KG1 (cell line): Measurements from ENCODE around the gene GRIPAP1.

ENCODE experiments used
- DNase-seq: peaks from one replicate; lab custom pipeline; 2025; lab: John Stamatoyannopoulos, UW

GRIPAP1 gene

DNA sequence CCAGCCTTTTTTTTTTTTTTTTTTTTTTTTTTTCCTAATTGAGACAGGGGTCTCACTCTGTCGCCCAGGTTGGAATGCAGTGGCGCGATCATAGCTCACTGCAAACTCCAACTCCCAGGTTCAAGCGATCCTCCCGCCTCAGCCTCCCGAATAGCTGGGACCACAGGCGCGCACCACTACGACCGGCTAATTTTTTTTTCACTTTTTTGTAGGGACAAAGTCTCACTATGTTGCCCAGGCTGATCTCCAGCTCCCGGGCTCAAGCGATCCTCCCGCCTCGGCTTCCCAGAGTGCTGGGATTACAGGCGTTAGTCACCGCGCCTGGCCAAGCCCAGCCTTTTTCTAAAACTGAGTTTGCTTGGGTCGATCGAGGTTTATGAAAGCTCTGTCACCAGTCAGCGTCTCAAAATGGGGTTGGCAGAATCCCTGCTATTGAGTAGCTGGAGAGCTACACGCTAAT is 43.4 kb downstream of the GRIPAP1 start:
- DNase-seq = no peak

DNA sequence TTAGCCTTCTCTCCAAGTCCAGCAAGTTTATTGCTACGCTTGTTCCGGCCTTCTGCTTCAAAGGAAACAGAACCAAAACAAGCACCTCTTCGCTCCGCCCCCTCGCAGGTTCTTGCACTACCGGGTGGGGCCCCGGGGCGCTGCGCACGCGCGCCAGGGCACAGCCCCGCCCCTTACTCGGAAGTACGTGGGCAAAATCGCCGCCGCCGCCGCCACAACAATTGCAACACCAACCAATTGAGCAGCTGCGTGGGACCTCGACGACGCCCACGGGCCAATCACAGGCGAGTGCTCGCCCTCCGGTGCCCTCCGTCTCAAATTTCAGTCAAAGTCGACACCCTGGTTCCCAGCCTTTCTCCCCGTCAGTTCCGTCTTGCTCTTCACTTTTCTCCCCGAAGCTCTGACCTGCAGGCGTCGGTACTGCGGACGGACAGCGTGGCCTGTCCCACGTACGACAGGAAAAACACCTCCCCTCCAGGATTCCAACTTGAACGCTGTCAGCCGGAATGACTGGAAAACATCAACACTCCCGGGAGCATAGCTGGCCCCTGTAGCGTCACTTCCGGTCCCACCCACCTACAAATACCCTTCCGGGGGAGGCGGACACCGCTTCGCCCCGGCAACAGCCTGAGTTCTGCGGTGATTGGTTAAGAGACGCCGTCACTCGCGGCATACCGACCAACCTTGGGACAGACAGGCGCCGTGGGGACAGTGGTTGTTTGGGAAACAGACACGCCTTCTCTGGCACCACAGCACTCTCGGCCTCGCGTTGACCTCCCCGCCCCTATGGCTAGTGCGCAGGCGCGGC is 44.0 kb downstream of the GRIPAP1 start:
- peak; percentile 75 for DNase-seq

DNA sequence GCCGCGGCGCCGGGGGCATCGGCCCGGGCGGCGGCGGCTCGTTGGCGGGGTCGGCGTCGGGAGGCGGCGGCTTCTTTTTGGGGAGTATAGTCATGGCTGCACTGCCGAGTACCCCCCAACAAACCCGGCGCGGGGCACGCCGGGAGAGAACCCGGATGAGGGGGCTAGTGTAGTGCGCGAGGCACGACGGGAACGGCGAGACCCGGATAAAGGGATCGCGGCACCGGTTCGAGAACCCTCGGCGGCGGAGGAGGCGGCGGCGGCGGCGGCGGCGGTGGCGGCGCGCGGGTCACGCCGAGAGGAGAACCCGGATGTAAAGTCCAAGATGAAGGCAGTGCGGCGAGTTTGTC is 44.6 kb downstream of the GRIPAP1 start, which contains the start of gene OTUD5:
Gene OTUD5, minus strand, starts transcription at position 131 of the 350 bp plus-strand sequence. Its CDS starts 37 bp downstream, at position 94.
- DNase-seq = no peak

DNA sequence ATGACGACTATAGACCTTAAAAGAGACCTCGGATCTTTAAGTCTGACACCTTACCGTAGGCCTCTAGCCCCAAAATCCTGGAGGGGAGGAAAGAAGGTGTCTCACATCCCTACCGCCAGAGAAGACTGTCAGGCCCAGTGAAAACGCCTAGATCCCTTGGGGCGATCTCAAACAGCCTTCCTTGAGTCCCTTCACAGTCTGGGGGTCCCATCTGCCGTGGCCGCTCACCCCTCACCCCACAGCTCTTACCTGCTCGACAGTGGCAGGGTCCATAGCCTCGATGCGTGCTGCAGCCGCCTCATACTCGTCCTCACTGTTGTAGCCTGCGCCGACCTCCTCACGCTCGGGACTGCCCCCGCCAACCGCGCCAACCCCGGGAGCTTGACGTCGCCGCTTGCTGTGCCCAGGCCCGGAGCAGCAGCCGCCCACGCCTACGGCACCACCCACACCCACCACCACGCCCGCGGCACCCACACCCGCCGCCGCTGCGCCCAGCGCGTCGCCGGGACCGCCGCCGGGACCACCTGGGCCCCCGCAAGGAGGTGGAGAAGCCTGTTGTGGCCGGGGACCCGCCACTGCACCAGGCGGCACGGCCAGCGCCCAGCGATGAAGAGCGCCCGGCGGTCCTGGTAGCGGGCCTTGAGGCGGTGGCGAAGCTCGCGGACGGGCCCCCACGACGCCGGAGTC is 45.2 kb downstream of the GRIPAP1 start:
- no peak for DNase-seq

DNA sequence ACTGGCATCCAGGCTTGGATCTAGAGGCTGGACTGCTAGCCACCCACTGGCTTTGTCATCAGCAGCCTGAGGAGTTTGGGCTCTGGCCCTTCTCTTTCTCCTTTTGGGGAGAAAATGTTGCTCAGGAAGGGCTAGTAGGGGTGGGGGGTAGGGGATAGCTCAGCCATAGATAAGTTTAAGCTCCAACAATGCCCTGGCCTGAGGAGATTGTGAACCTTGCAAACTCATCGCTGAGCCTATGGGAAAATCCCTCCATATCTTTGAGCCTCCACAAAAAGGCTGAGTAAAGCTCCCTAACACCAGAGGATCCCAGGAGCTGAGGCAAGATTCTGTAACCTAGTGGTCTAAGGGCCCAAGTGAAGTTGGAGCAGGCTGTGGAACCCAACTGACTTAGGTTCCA is 53.5 kb downstream of the GRIPAP1 start:
- DNase-seq = no peak

DNA sequence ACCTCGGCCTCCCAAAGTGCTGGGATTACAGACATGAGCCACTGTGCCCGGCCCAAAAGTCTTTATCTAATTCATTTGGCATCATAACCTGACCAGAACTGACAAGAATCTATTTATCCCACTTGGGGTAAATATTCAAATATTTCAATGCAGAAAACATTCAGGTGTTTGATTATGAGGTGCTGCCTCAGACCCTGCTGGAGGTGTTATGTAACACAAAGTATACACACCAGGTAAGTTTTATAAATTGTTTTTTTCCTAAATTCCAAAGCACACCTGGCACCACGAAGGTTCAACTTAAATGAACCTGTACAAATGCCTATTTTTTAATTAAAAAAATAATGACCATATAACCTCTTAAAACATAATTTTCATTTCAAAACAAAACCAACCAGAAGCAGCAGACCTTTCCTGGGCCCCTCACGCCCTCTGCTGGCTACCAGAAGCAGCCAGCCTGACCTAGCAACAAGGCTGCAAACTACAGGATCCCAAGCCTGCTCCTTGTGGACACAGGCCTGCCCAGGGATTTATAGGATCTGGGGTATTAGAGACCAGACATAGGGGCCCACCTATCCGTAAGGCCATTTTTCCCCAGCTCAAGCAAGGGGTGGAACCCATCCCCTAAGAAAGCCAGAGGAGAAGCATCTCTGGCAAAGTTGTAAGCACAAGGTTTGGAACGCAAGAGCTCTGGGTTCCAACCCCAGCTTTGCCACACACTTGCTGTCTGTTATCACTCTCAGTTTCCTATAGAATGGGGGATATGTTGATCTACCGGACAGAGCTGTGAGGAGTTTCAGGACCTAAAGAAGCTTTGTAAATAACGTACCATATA is 56.3 kb downstream of the GRIPAP1 start:
- no peak for DNase-seq

DNA sequence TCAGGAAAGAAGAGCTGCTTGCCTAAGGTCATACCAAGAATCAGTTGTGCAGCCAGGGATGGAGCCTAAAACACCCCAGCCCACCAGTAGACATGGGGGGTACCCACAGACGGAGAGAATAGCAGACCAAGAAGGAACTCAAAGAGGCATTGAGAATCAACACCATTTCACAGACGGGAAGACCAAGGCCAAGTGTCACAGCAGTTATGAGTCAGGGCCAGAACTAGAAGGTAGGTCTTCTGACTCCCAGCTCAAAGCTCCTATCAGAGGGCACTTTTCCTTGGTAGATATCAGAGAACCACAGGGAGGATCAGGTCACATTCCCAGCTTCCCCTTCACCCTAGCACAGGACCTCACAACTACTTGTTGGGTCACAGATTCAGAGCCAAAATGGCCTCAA is 59.2 kb downstream of the GRIPAP1 start:
- no peak for DNase-seq

DNA sequence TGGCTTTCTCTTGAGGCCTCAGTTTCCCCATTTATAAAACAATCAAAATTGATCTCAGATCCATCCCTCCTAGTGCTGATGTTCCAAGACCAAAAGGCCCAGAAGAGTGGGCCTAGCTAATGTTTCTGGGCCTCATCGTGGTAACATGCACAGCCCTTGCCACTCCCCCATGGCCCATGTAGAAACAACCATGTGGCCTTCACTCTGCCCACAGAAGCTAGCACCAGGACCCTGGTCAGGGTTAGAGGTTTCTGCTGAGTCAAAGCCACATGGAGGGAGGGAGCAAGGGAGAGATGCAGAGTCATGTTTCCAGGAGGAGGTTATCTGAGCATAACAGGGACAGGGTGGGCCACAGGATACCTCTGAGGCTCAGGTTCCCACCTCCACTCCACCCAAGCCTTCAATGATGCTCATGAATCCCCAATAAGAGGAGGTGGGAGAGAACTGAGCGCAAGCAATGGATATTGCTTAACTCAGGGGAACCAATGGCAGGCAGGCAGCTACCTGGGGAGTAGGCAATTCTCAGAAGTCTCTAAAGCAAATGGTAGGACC is 61.6 kb downstream of the GRIPAP1 start:
- no peak for DNase-seq

DNA sequence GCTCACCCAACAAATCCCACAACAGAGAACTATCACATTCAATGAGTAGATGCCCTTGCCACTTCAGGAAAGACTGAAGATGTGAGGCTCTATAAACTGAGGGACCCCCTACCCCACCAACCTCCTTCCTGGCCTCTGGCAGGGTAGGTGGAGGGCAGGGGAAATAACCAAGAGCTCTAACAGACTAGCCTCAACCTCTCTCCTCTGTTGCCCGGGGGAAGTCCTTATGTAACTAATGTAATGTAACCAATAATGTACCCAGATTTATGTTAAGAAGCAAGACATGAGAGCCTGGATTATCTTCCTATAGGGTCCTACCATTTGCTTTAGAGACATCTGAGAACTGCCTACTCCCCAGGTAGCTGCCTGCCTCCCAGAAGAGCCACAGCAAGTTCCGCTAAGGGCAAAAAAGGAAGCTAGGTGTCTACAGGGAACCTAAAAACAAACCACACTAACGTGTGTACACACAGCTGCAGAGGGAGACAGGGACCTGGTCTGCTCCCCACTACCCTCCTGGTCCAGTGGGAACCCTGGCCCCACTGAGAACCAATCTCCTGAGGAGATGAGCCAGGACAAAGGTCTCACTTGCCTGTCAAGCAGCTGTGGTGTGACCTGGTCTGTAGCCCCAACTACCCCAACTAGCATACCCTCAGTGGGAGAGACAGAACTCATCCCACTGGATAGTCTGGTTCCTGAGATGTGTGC is 62.4 kb downstream of the GRIPAP1 start:
- DNase-seq = no peak

DNA sequence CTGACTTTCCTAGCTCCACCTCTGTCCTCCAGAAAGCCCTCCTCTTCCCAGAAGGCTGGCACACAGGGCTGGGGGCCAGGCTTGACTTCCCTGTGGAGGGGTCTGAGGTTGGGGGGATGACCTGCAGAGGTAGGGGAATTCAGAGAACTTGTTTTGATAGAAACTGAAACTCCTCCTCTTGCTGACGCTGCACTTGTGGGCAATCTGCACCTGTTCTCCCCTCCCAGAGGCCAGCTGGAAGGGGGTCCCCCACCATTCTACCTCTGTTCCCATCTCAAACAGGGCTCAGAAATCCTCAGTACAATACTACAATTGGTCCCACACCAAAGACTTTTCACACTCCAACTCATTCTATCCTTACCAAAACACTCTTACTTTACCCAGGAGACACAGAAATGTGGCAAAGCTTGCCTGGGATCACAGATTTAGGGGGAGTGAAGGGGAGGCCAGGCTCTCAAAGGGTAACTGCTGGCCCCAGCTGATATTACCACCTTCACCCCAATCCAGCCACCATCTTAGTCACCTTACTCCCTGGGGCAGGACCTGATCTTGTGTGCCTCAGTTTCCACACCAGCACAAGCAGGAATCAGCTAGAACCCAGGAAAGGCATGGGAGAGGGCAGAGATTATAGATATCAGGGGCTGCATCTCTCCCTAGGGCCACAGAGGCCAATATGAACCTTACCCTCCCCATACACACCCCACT is 63.2 kb downstream of the GRIPAP1 start:
- no peak for DNase-seq

DNA sequence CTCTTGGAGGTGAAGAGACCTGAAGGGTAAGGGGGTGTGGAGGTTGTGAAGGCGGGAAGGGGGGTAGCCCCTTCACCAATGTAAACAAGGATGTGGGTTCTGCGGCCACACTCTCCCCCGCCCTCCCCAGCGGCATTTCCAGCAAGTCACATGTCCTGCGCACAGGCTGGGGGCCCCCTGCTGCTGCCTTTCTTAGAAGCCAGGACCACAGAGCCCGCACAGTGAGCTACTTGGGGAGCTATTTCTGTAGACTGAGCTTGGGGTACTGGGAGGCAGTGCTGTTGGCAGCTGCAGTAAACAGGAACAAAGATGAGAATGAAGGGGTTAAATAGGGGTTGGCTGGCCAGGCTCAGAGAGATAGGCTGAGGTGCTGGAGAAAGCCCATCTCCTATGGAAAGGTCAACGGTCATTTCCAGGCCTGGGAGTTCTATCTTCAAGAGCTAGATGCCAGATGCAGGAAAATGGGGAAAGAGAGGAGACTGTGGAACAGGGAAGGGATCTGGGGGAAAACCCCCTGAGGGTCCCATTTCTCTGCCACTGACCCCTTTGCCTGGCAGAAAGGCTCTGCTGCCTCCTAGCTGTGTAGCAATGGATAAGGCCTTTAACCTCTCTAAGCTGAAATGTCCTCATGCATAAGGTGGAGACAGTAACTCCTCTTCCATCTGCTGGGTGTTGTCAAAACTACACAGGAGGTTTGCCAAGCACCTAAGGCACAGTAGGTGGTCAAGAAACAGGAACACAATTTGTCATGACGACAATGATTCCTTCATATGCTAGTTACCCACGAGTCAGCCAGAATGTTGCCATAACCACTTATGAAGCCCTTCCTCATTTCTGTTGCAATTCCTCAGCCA is 64.8 kb downstream of the GRIPAP1 start:
- peak; percentile 52 for DNase-seq

DNA sequence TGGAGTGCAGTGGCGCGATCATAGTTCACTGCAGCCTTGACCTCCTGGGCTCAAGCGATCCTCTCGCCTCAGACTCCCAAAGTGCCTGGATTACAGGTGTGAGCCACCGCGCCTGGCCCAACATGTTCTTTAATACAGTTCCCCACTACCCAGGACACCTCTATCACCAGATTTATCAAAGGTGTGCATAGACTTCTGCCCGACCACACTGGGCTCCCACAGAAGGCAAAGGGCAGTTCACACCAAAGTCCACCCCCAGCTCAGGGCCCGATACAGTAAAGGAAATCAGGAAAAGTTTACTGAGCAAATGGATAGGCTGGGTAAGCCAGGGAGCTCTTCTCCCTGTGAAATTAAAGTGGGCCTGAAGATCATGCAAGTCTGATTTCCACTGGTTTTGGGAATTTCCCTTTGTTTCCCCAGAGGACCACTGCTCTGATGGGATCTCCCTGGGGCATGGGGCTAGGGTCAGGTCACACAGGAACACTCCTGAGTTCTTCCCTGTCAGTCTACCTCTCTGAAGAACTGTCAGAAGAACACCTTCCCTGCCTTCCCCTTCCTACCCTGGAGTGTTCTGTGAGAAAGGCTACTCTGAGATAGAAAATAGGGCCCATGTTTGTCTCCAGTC is 65.5 kb downstream of the GRIPAP1 start:
- DNase-seq = no peak

DNA sequence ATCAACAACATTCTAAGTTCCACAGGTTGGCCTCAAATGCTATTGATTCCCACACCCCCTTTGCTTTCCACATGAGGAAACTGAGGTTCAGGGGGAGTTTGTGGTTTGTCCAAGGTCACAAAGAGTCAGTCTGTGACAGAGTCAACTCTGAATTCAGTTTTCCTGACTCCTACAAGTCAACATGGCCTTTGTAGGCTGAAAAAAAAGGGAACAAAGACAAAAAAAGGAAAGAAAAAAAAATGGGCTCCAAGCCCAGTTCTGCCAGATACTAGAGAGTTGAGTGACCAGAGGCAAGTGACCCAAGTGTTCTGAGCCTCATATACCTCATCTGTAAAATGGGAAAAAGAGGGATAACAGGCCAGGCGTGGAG is 66.8 kb downstream of the GRIPAP1 start:
- DNase-seq = no peak

DNA sequence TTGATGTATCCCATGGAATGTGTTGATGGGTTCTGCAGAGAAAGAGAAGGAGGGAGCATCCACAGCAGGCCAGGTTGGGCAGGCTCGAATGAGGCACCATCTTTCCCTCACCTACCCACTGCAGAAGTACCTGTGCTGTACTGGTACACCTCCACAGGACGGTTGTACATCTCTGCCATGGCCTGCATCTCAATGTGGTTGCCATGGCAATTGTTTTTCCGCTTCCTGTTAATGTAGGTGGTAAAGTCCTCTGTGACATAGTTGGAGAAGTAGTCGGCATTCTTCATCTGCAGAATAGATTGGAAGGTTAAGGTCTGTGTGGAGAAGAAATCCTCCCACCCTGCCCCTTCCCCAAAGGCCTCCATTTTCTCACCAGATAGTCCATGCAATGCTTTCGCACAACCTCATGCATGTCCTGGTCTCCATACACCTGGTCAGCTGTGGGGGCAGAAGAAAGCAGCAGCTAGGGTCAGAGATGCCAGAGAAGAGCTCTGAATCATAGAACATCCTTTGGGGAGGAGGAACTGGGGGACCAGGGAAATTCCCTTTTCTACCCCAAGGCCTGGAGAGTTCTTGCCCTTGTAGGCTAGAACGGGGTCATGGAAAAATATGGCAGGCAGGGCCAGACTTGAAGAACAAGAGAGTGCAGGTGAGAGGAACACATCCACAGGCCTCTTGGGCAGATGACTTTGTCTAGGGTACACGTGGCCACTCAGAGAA is 67.3 kb downstream of the GRIPAP1 start:
- no peak for DNase-seq

DNA sequence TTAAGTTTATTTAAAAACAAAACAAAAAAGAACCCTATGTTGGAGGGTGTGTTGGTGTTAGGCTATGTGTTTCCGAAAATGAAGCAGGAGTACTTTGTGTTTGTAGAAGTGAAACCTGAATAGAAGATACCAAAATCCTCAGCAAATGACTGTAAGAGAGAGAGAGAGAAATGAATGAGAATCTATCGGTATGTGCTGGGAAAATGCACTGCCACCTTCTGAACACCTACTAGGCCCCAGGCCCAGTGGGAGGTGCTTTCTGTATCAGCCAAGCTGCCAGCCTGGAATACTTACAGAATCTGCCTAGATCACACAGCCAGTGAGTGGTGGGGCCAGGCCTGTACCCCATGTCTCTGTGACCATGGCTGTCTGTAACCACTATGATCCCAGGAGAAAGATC is 68.3 kb downstream of the GRIPAP1 start:
- no peak for DNase-seq

DNA sequence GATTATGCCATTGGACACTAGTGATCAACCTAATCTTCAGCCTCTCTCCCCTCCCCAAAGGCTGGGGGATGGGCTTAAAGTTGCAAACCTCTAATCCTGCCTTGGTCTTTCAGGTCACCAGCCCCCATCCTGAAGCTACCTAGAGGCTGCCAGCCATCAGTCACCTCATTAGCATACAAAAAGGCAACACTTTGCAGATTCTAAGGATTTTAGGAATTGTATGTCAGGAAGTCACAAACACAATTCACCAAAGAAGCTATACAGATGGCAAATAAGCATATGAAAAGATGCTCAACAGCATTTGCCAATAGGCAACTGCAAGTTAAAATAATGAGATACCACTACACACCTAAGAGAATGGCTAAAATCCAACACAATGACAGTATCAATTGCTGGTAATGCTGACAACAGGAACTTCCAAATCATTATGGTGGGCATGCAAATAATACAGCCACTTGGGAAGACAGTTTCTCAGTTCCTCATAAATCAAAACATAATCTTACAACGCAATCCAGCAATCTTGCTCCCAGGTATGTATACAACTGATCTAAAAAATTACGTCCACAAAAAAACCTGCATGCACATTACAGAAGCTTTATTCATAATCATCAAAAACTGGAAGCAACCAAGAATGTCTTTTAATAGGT is 74.2 kb downstream of the GRIPAP1 start:
- DNase-seq = no peak

DNA sequence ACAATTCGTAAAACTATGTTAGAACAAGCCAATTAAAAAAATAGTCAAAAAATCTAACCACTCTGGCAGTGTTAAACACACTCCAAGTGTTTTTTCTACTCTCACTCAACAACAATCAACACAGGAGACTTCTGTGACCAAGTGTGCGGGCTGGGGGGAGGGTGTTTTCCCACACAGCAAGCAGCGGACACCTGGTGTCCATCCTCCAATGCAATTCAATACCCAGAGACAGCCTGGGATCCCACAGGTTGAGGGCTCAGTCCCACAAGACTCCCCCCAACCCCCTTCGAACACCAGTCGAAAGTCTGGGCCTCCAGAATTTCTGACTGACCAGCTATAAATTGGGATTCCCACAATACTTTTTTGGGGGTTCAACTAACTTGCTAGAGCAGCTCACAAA is 74.9 kb downstream of the GRIPAP1 start:
- no peak for DNase-seq

DNA sequence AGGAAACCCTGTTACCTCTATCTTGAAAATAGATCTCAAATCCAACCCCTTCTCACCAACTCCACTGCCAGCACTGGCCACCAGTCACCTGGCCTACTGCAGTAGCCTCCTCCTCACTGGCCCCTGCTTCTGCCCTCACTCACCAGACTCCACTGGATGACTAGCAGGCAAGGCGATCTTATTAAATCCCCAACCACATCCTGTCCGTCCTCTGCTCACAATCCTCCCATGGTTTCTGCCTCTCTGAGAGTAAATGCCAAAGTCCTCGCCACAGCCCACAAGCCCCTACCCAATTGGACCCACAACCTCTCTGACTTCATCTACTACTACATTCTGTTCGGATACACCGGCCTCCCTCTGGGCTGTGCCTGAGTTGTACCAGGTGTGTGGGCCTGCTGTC is 77.8 kb downstream of the GRIPAP1 start:
- DNase-seq = no peak
